ENCODE measurements around the gene KCNMA1.

KCNMA1 gene

DNA sequence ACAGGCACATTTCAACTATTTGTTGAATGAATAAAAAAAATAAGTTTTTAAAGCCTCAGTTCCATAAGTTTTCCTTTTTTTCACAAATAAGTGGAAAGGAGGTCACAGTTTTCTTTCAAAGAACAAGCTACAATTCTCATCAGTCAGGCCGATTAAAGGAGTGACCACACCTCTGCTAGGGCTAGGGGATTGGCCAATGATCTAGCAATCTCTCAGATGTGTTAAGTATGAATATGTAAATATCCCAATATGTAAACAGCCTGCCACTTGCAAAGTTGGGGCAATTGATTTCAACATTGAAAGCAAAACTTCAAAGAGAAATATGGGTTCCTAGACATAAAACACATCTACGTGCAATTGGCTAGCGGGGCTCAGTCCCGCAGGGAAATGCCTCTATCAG is 614.9 kb downstream of the KCNMA1 start:
- no peak for FAIRE-seq
- no peak for DNase-seq (ENCODE audit: insufficient read length, low spot score)

DNA sequence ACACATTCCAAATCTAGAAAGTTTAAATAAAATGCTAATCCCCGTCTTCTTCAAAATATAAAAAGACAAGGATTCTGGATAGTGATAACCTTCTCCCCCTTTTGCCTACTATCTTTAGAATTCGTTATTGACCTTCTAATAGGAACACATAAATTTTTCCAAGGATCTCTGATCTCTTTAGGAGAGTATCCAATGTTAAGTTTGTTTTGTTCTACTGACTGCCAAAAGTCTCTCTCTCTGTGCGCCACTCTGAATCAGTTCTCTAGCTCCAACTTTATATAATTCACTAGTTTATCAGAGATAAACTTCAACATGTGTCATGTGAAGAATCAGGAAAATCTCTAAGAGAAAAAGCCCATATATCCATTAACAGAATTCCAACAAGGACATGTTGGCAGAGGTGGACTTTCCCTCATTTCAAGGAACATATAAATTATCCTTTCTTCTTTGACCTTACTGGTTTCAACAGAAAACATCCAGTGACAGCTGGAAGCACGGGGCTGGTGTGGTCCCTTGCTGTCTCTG is 615.6 kb downstream of the KCNMA1 start:
- no peak for FAIRE-seq

DNA sequence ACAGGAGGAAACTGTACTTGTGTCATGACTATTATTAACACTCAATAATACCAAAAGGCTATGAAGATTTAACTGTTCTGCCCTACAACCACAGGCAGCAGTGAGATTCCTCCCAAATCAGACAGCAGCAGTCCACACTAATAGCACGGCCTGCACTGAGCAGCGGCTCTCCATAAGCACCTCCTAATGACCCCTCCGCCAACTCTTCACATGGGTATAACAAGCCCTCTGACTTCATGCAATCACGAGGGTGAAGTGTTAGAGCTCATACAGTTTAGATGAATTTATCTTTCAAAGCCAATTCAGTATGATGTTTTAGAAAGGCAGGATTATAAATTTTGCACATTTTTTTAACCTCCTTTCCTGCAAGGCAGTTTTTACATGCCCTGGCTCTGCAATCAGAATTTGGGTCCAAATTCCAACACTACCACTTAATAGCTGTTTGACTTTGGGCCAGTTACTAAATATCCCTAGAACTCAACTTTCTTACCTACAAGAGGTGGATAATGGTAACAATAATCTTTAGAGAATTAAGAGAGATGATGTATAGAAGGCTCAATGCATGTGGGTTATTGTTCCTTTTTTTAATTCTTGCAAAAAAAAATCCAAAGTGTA is 617.1 kb downstream of the KCNMA1 start:
- FAIRE-seq, result no peak
- no peak for DNase-seq (ENCODE audit: insufficient read length, low spot score)

More for the DNA sequence above, 615.6 kb downstream of the KCNMA1 start:
- DNase-seq (ENCODE audit: insufficient read length, low spot score), result no peak

DNA sequence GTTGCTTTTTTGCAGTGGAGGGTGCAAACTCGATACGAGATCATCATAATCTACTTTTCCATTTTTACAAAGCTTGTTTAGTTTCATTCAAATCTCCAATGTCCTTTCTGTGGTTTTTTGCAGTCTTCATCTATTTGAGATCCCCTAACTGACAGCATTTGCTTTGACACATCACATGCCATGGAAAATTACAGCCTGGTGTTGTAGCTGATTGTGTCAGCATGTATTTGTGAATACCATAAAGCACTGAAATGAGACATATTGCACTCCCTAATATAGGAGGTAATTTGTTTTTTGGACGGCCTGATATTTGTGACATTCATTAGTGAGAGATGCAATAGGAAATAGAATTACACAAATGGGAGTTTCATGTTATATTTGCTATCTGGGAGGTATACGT is 620.8 kb downstream of the KCNMA1 start:
- FAIRE-seq (no peak), DNase-seq (ENCODE audit: insufficient read length, low spot score) (no peak)

DNA sequence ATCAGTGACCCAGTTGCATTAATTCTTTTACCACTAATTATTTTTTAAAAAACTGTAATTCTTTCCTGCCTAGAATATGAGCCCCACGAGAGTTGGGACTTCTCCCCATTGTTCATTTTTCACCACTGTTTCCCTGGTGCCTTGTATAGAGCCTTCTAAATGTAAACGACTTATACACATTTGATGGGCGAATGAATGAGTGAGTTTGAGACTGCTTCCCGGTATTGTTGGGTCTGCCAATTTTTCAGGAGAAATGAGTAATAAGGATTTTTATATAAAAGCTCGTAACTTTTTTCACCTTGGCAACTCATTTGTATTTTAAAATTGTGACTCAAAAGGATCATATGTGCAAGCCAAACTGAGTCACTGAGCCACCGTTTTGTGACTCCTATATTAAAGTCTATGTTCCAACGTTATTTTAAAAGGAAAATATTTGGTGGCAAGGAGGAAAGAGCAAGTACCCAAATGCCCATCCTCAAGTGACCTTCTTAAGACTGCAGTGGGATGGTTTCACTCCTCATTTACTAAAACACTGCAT is 621.3 kb downstream of the KCNMA1 start:
- FAIRE-seq (no peak), DNase-seq (ENCODE audit: insufficient read length, low spot score) (no peak)

DNA sequence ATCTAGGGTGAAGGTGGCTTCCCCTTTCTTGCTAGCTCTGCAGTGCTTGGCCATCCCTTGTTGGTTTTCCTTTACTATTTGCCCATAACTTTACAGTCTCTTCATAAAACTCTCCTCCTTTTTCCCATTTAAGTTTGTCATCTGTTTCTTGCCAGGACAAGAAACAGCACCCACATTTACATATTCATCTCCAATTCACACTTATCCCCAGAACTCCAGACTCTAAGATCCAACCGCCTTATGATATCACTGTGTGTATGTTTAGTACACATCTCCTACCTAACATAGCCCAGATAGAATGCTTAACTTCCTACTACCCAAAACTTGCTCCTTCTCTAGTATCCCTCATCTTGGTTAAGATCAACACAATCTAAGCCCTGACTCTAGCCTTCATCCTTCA is 622.2 kb downstream of the KCNMA1 start:
- FAIRE-seq (no peak), DNase-seq (ENCODE audit: insufficient read length, low spot score) (no peak)

DNA sequence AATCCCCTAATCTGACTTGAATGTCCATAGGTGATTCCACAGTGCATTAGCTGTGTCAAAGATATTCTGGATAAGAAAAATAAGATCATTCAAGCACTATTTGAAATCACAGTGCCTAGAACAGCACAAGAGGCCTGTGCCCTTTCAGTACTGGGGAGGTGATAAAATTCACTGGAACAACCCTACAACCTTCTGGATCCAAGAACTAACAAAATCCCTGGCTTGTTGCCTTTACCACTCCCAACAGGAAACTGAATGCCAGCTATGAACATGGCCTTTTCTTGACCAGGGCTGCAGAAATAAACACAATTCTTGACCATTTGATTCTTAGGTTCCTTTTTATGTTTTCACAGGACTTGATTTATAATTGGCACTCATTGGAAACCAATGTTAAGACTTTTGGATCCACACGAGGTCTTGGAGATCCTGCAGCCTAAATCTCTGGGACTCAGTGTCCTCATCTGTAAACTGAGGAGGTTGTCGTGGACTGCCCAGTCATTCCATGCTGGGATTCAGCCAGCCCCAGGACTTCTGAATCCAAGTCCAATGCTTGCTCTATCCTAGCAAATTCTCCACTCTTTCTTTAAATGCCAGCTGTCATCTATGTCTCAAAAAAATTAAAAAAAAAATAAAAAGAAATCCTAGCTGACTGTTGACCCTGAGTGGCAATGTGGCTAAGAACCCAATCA is 624.7 kb downstream of the KCNMA1 start:
- DNase-seq (ENCODE audit: insufficient read length, low spot score), result no peak
- no peak for FAIRE-seq

DNA sequence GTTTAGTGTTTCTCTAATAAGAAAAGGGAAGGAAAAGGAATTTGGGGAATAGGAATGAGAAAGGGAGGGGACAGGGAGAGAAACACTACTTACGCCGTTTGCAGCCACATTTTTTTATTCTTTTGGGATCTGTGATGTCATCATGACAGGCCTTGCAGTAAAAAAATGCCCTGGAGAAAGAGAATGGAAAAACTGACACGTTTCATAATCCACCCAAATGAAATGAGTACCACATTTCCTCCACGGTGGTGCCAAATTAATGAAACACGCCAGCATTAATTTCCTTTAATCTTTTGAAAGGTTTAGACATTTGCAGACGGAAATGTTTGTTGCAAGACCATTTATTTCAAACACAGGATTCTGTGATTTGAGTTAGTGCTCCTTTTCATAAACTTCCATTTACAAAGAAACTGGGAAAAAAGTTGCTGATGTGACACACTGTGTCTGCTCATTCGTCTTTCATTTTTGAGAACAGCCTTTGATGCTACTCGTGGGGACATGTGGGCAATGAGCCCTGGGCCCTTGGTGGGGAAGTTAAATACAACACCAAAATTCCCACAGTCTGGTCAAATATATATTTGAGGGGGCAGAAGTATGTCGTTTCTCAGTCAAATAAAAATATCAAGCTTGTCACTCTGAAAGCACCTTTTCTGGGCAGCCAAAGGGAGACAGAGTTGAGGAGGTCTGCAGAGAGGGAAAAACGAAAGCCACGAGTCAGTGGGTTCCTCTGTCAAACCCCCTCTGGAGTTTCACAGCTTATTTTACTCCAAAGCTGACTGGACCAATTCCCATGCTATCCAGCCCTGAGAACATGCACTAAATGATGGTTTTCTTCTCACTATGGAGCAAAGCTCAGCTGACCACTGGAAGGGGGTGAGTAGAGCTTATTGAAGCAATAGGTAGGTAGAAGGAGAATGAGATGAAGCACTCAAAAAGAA is 625.5 kb downstream of the KCNMA1 start:
- DNase-seq (ENCODE audit: insufficient read length, low spot score) (no peak), FAIRE-seq (no peak)

DNA sequence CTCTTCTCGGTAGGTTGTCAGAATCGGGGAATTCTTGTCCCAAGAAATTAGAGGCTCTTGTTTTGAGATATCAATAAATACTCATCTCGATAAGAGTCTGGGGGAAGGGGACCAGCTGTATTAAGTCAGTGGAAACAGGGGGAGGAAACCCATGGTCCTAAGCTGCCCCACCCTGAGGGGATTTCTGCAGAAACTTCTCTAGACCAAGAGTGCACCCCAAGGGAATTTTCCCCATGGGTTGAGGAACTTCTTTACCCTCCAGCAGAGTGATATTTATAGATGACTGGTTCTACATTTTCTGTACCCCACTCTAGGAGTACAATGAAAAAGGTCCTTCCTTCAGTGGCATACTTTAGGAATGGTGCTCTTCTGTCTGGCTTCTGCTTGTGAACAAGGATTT is 627.2 kb downstream of the KCNMA1 start:
- DNase-seq (ENCODE audit: insufficient read length, low spot score) (no peak), FAIRE-seq (no peak)

DNA sequence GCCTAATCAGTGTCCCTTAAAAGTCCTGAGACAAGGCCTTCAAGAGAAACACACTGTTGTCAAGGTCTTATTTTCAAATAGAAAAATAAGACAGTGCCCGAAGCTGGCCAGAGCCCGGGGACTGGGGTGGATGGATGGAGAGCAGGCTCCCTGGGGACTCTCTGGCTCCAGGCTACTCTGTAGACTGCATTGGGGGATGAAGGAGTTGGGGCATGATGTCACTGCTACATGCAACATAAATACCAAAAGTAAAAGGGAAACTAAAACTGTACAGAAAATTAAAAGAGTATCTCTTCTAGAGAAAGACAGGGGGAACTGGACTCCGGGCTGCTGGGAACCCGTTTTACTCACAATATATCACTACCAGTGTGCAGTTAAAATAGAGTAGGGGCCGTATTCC is 629.8 kb downstream of the KCNMA1 start:
- peak; percentile 4 for DNase-seq (ENCODE audit: insufficient read length, low spot score)
- FAIRE-seq, result no peak

DNA sequence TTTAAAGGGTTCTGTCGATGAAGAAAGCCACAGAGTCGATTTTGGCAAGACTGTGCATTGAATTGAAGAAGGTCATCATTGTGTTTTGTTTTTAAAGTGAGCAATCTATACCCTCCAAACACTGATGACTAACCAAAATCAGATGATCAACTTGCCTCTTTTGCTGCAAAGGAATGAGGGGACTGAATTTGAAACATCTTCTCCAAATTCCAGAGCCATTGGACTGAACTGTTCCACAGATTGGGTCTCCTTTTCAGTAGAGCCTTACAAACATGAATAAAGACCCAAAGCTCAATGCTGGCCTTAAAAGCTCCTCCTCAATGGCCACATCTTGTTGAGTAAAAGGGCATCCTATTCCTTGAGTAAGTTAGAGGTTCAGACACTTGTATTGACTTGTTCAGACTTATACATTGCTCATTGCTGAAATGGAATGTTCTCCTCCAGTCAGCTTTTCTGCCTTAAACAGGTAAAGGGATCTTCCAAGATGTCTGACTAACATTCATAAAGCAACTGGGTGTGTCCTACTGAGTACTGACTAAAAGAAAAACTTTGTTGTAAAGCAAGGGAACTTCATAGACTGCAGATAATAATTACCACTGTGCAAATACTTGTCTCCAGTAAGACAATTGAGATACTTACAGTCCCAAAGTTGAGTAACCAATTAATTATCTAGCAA is 630.6 kb downstream of the KCNMA1 start:
- no peak for DNase-seq (ENCODE audit: insufficient read length, low spot score)
- no peak for FAIRE-seq

DNA sequence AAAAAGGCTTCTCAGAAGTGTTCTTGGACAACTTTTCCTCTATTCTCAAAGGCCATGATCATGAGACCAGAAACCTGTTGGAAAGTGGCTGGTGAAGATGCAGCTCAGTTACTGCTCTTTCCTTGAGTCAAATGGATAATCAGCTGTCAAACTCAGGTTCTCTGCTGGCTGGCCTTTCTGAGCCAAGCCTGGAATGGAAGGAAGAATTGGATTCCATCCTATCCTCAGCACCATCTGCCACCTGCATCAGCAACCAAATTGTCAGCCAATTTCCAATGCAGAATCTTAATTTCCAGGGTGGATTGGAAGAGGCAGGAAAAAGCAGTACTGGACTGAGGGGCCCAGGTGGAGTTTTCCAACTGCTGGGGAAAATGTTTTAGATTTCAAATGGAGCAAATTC is 631.7 kb downstream of the KCNMA1 start:
- no peak for FAIRE-seq
- DNase-seq (ENCODE audit: insufficient read length, low spot score), result no peak

DNA sequence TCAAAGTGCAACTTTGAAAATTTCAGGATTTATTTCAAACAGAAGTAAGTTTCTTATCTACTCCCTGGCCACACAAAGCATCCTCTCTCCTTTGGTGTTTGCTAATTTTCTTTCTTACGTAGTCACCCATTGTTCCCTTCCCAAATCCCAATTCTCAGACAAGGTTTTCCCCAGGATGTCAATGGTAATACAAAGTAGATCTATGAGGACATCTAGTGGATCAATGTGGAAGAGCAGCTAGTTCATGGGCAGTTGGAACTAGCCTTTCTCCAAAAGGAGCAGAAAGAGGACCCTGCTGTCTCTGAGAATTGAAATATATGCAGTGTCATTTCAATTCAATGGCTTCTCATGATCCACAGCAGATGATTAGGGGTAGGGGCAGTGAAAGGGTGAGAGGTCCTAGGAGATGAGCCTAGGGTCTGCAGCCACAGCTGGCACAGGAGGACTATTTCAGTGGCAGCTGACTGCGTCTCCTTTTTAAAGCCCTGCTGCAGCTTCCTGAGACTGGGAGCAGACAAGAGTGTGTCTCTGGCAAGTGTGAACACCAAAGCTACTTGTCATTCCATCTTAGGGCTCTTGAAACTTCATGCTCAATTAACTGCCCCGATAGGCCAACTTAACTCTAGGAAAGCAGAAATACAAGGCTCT is 632.6 kb downstream of the KCNMA1 start:
- DNase-seq (ENCODE audit: insufficient read length, low spot score), result peak; percentile 9
- no peak for FAIRE-seq

DNA sequence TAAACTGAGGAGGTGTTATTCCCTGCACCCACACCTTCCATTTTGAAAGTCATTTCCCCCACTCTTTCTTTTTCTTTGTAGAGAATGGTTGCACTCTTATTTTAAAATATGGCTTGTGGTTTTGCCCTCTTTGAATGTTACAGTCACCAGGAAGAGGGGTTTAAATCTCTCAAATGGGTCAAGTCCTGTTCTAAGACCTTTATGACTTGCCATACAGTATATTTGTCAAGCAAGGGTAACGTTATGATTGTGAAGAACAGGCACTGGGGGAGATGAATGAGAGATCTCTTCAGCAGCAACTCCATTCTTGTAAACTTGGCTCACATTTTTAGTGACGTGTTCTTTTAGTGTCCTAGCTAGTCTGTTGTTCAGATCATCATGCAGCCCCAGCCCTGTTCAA is 634.7 kb downstream of the KCNMA1 start:
- DNase-seq (ENCODE audit: insufficient read length, low spot score) (no peak), FAIRE-seq (no peak)

DNA sequence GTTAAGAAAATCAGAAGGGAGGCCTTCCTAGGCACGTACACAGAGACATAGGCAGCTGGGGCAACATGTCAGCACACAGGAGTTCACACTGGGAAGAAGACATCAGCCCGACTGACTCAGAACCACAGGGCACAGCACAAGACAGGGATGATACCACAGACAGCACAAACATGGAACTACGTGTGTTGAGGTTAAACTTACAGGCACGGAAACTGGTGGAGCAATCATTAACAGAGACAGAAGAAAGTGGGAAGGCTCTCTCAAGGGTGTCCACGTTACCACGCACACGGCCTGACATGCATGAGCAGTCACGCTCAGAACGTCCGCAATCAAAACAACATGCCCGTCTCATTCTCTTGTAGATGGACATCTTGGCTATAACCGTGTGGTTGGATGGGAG is 636.4 kb downstream of the KCNMA1 start:
- FAIRE-seq, result no peak

DNA sequence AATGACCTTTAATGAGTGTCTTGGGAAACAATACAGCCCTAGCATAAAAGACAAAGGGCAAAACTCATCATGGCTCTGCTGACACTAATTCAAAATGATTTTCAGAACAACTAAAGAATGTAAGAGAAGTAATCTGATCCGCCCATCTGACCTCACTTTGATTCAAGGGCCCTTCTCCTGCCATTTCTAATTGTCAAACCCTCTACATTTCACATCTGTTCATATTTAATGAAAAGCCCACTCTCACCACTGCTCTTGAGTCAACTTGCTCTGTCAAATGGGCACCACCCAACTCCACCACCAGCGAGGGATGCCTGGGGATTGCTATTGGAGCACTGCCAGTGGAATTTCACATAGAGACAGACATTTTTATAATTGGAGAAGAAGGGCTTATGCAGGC is 639.2 kb downstream of the KCNMA1 start:
- DNase-seq (ENCODE audit: insufficient read length, low spot score) (no peak), FAIRE-seq (no peak)

More for the DNA sequence above, 636.4 kb downstream of the KCNMA1 start:
- DNase-seq (ENCODE audit: insufficient read length, low spot score), result no peak

DNA sequence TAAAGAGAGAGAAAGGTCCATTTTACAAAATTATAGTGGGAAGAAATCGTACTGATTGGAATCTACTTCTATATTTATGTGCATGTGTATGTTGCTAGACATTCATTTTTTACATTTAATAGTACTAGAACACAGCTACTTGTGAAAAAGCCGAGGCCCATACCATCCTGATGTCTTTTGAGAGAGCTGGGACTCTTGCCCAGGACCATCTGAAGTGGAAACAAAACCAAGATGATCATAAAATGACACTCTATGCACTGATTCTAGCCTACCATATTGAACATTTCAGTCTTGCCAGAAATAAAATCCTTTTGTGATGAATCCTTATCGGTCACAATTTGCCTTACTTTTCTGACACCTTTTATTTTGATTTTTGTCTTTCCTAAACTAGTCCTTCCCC is 640.0 kb downstream of the KCNMA1 start:
- FAIRE-seq, result no peak

DNA sequence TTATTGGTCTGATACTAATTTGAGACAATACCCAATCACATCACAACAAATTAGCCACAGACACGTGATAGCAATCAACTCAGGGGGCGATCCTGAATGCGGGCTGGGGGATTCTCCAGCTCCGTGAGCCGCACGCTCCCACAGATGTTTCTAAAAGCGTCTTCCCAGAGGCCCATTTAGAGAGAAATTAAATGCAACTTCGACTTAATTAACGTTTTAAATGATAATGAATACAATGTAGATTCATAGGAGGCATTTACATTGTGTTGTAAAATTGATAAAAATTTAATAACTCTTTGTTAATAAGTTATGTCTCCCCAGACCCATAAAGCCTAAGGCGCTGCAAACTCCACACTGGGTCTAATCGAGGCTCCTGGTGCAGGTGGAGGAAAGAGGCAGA is 642.6 kb downstream of the KCNMA1 start:
- FAIRE-seq, result no peak

More for the DNA sequence above, 640.0 kb downstream of the KCNMA1 start:
- DNase-seq (ENCODE audit: insufficient read length, low spot score), result no peak

DNA sequence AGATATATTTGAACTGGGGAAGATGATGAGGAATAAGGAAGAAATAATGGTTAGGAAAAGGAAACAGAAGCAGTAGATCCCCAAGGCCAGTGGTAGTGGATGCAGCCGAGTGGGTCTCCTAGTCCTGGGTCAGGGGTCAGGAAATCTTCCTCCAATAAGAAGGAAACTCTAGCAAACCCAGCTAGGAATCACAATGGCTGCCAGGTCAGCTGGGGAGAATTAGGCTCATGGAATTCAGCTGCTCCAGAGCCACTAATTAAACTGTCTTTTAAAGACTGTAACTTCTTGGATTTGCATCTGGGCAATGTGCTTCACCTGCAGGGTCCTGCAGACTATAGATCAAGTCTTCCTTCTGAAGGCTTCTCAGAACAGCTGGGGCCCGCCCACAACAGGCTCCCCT is 644.4 kb downstream of the KCNMA1 start:
- DNase-seq (ENCODE audit: insufficient read length, low spot score) (no peak), FAIRE-seq (no peak)

More for the DNA sequence above, 642.6 kb downstream of the KCNMA1 start:
- DNase-seq (ENCODE audit: insufficient read length, low spot score), result no peak

DNA sequence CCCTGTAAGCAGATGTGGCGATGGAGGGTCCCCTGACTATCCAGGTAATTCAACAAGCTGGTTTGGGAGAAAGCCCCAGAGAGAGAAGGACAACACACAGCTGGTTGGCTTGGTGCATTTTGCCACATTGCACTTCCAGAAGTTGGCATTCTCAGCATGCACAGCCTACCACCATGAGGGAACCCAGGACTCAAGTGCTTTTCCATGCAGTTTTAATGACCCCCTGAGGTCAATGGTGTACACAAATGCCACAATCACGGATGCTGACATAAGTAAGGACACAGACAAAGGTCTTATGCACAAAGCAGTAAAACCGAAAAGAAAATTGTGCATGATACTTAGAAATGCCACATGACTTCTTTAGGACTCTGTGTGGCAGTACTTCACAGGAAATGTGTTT is 645.1 kb downstream of the KCNMA1 start:
- FAIRE-seq (no peak), DNase-seq (ENCODE audit: insufficient read length, low spot score) (no peak)

All from GM19239 (cell line).